OCI-LY7 (cell line): ENCODE results near the gene NR5A1. TPM values are rescaled to one million over a fixed set of nuclear protein-coding genes. Genes with fewer than 3 reads are reported as not detected.

Experiments used
- BruUV-seq: library from RNA; stranded (reverse); fragments of 400-500 nt; replicated peaks from 2 replicates; lab custom pipeline; 2021; lab: Mats Ljungman, UMichigan
- CTCF ChIA-PET: fragments of 300-600 bp; sonication (Branson Sonifier 250); formaldehyde crosslinking; loops from one replicate; lab custom pipeline; 2022; ENCODE audit warnings: antibody characterized with exemption; ENCODE audit not compliant: unreplicated experiment; lab: Charles Lee
- POLR2A ChIA-PET: fragments of 300-600 bp; sonication (Branson Sonifier 250); formaldehyde crosslinking; loops from one replicate; lab custom pipeline; 2022; ENCODE audit warnings: antibody characterized with exemption; lab: Charles Lee
- DNase-seq: peaks from one replicate; pipeline ENCODE4 v3.0.0-alpha.2; 2015; ENCODE audit warnings: low spot score
- H2AFZ ChIP-seq: fragments of 200-600 bp; sonication (generic), shearing (Covaris generic); 2 replicates; pipeline ENCODE4 v1.6.1; 2014; ENCODE audit warnings: mild to moderate bottlenecking, antibody characterized with exemption, low read length, moderate library complexity
- H3K27ac ChIP-seq: fragments of 200-600 bp; sonication (generic); 2 replicates; pipeline ENCODE4 v1.5.1; 2014; ENCODE audit warnings: mixed run types, low read depth, mild to moderate bottlenecking, moderate library complexity, low read length, inconsistent platforms; ENCODE audit not compliant: poor library complexity, severe bottlenecking
- H3K36me3 ChIP-seq: fragments of 200-600 bp; sonication (generic); 2 replicates; pipeline ENCODE4 v1.6.1; 2014; ENCODE audit warnings: mild to moderate bottlenecking, antibody characterized with exemption, low read length, moderate library complexity, mixed read lengths; ENCODE audit not compliant: insufficient read depth
- H3K4me1 ChIP-seq: fragments of 200-600 bp; sonication (generic); 2 replicates; pipeline ENCODE4 v1.5.1; 2014; ENCODE audit warnings: mild to moderate bottlenecking, low read length; ENCODE audit not compliant: insufficient read depth, poor library complexity, severe bottlenecking
- H3K4me2 ChIP-seq: fragments of 200-600 bp; sonication (generic); 2 replicates; pipeline ENCODE4 v1.6.1; 2014; ENCODE audit warnings: mild to moderate bottlenecking, low read length
- H3K4me3 ChIP-seq: fragments of 200-600 bp; sonication (generic); 2 replicates; pipeline ENCODE4 v1.5.1; 2014; ENCODE audit warnings: mild to moderate bottlenecking, low read depth, low read length; ENCODE audit not compliant: poor library complexity, severe bottlenecking
- H3K79me2 ChIP-seq: fragments of 200-600 bp; sonication (generic); 2 replicates; pipeline ENCODE4 v1.6.1; 2016; ENCODE audit warnings: low read depth, mild to moderate bottlenecking, low read length, moderate library complexity, mixed read lengths; ENCODE audit not compliant: insufficient read depth
- H3K9me2 ChIP-seq: fragments of 200-600 bp; sonication (generic); 2 replicates; pipeline ENCODE4 v1.6.1; 2016; ENCODE audit warnings: mild to moderate bottlenecking, low read length, mixed read lengths; ENCODE audit not compliant: insufficient read depth
- H3K9me3 ChIP-seq: fragments of 200-600 bp; sonication (generic); 2 replicates; pipeline ENCODE4 v1.6.1; 2014; ENCODE audit warnings: mild to moderate bottlenecking, mixed run types, low read length, mixed read lengths
- H4K20me1 ChIP-seq: fragments of 200-600 bp; sonication (generic); 2 replicates; pipeline ENCODE4 v1.6.1; 2014; ENCODE audit warnings: mild to moderate bottlenecking, antibody characterized with exemption, low read length, moderate library complexity, mixed read lengths; ENCODE audit not compliant: insufficient read depth
- CTCF ChIP-seq: fragments of 200-600 bp; sonication (generic); conservative IDR thresholded peaks from 2 replicates; pipeline ENCODE4 v1.5.1; 2014; ENCODE audit warnings: mild to moderate bottlenecking, antibody characterized with exemption, low read length, moderate library complexity, mixed read lengths
- EZH2phosphoT487 ChIP-seq: fragments of 200-600 bp; sonication (generic); IDR thresholded peaks from 2 replicates; pipeline ENCODE4 v1.6.1; 2018; ENCODE audit warnings: low read depth, borderline replicate concordance, mild to moderate bottlenecking, mixed run types, antibody characterized with exemption, low read length, moderate library complexity, mixed read lengths
- intact Hi-C: fragments of 100-400 bp; cut with micrococcal nuclease; formaldehyde crosslinking; loops from one replicate; pipeline ENCODE4 v1.10.0; 2022; ENCODE audit not compliant: unreplicated experiment
- total RNA-seq, 2 experiments: library from RNA; depleted of rRNA in 1 of 2; stranded (reverse); fragments of >200 nt in 1 of 2; shearing (Covaris generic) in 1 of 2; gene quantifications; 2 replicates each; pipeline ENCODE4 v1.2.3, GENCODE V29; 2014 to 2022

The NR5A1 gene
- total RNA-seq, 2 experiments from 2014 or later, result not detected

GRCh38 chr9:124513376-124513994 lies 6.3 kb upstream of the NR5A1 start:
- Histone ChIP-seq H3K9me3 (no peaks in the 10 kb centered on the region), H3K4me3 (no peak overlapping the region), H2AFZ (no peak overlapping the region), H3K79me2 (no peaks in the 10 kb centered on the region), H3K9me2 (no peaks in the 10 kb centered on the region), H3K36me3 (no peaks in the 10 kb centered on the region), H3K4me2 (no peak overlapping the region), H3K4me1 (peaks cover 6% of the 10 kb centered on the region), H4K20me1 (no peaks in the 10 kb centered on the region), H3K27ac (no peak overlapping the region)
- BruUV-seq, result no TSS peak
- TF ChIP-seq CTCF, result no peak
- no peak for TF ChIP-seq EZH2phosphoT487
- ChIA-PET CTCF (no interaction called here), POLR2A (interaction anchor here (0.5 kb wide), 1 partner anchor 82 kb away, joined by 4 read pairs; no protein-coding TSS in a partner anchor)
- DNase-seq, result peak; percentile 16
- intact Hi-C loops, result no loop called here

- TF ChIP-seq EZH2phosphoT487, result no peak
- TF ChIP-seq CTCF, result no peak
- ChIA-PET POLR2A (no interaction called here), CTCF (no interaction called here)
- Histone ChIP-seq H3K4me2 (no peak overlapping the region), H3K79me2 (no peaks in the 10 kb centered on the region), H3K4me1 (peaks cover 6% of the 10 kb centered on the region), H2AFZ (no peak overlapping the region), H3K9me3 (no peaks in the 10 kb centered on the region), H3K4me3 (no peak overlapping the region), H3K9me2 (no peaks in the 10 kb centered on the region), H4K20me1 (no peaks in the 10 kb centered on the region), H3K36me3 (no peaks in the 10 kb centered on the region), H3K27ac (no peak overlapping the region)
- no TSS peak for BruUV-seq
- no peak for DNase-seq
- intact Hi-C loops, result no loop called here
Observed at GRCh38 chr9:124512806-124513204, 5.6 kb upstream of the NR5A1 start.
